ENCODE measurements around the gene PPP3CA. TPM values are rescaled to one million over a fixed set of nuclear protein-coding genes. Genes with fewer than 3 reads are reported as not detected.

PPP3CA gene
- total RNA-seq, 1 experiment from 2014 or later = 33.8 TPM

- no peaks in the 10 kb centered on the region for H3K36me3 Mint-ChIP-seq (ENCODE audit: insufficient read depth, unreplicated experiment)
- no peaks in the 10 kb centered on the region for H3K36me3 ChIP-seq (ENCODE audit: control insufficient read depth, insufficient read depth, low read length)
- no peaks in the 10 kb centered on the region for H3K9me3 ChIP-seq
- no peak overlapping the region for H3K4me3 ChIP-seq (ENCODE audit: low read depth, low read length)
- no peak for DNase-seq
- BruUV-seq (replicated peaks) = no TSS peak
- H3K27me3 Mint-ChIP-seq (ENCODE audit: insufficient read depth, unreplicated experiment) = no peaks in the 10 kb centered on the region
- no peaks in the 10 kb centered on the region for H3K4me1 ChIP-seq
- no peaks in the 10 kb centered on the region for H3K9me3 Mint-ChIP-seq (ENCODE audit: unreplicated experiment)
- intact Hi-C loops (cut with micrococcal nuclease; ENCODE audit: unreplicated experiment) = no loop called here
- H3K4me1 Mint-ChIP-seq (ENCODE audit: low read depth, unreplicated experiment) = peaks cover 5% of the 10 kb centered on the region
- ChIA-PET POLR2A (no interaction called here), CTCF (no interaction called here)
- no peaks in the 10 kb centered on the region for H3K27me3 ChIP-seq (replicated peaks; ENCODE audit: control insufficient read depth, insufficient read depth, low read length)
- no peak overlapping the region for H3K4me3 Mint-ChIP-seq (ENCODE audit: unreplicated experiment)
- no peak for TF ChIP-seq CTCF (IDR thresholded peaks at IDR 0.05; ENCODE audit: insufficient read depth in 1 of 2, low read depth in 1 of 2, low read length in 1 of 2, severe bottlenecking in 1 of 2, unreplicated experiment in 1 of 2)
- H3K27ac Mint-ChIP-seq (ENCODE audit: unreplicated experiment) = no peak overlapping the region
These were observed 206.1 kb downstream of the PPP3CA start for GRCh38 chr4:101141230-101141629.

- intact Hi-C loops (cut with micrococcal nuclease; ENCODE audit: unreplicated experiment) = no loop called here
- no peak for TF ChIP-seq CTCF (IDR thresholded peaks at IDR 0.05; ENCODE audit: insufficient read depth in 1 of 2, low read depth in 1 of 2, low read length in 1 of 2, severe bottlenecking in 1 of 2, unreplicated experiment in 1 of 2)
- H3K36me3 Mint-ChIP-seq (ENCODE audit: insufficient read depth, unreplicated experiment) = no peaks in the 10 kb centered on the region
These were observed 207.1 kb downstream of the PPP3CA start for GRCh38 chr4:101140228-101140627.

GRCh38 chr4:101136373-101137370 lies 210.7 kb downstream of the PPP3CA start:
- DNase-seq = no peak
- peaks cover 5% of the 10 kb centered on the region for H3K4me1 Mint-ChIP-seq (ENCODE audit: low read depth, unreplicated experiment)
- Histone ChIP-seq H3K27me3 (replicated peaks; ENCODE audit: control insufficient read depth, insufficient read depth, low read length) (no peaks in the 10 kb centered on the region), H3K9me3 (no peaks in the 10 kb centered on the region), H3K4me3 (ENCODE audit: low read depth, low read length) (no peak overlapping the region), H3K4me1 (no peaks in the 10 kb centered on the region), H3K36me3 (ENCODE audit: control insufficient read depth, insufficient read depth, low read length) (no peaks in the 10 kb centered on the region)
- no peak for TF ChIP-seq CTCF (IDR thresholded peaks at IDR 0.05; ENCODE audit: insufficient read depth in 1 of 2, low read depth in 1 of 2, low read length in 1 of 2, severe bottlenecking in 1 of 2, unreplicated experiment in 1 of 2)
- H3K4me3 Mint-ChIP-seq (ENCODE audit: unreplicated experiment) = no peak overlapping the region
- no peaks in the 10 kb centered on the region for H3K27me3 Mint-ChIP-seq (ENCODE audit: insufficient read depth, unreplicated experiment)
- no peaks in the 10 kb centered on the region for H3K9me3 Mint-ChIP-seq (ENCODE audit: unreplicated experiment)
- no peak overlapping the region for H3K27ac Mint-ChIP-seq (ENCODE audit: unreplicated experiment)
- CTCF ChIA-PET = no interaction called here
- POLR2A ChIA-PET = no interaction called here
- no peaks in the 10 kb centered on the region for H3K36me3 Mint-ChIP-seq (ENCODE audit: insufficient read depth, unreplicated experiment)
- intact Hi-C loops (cut with micrococcal nuclease; ENCODE audit: unreplicated experiment) = no loop called here
- no TSS peak for BruUV-seq (replicated peaks)

More at GRCh38 chr4:101140228-101140627, 207.1 kb downstream of the PPP3CA start:
- Mint-ChIP-seq H3K4me1 (ENCODE audit: low read depth, unreplicated experiment) (peaks cover 5% of the 10 kb centered on the region), H3K4me3 (ENCODE audit: unreplicated experiment) (no peak overlapping the region), H3K9me3 (ENCODE audit: unreplicated experiment) (no peaks in the 10 kb centered on the region), H3K27ac (ENCODE audit: unreplicated experiment) (no peak overlapping the region), H3K27me3 (ENCODE audit: insufficient read depth, unreplicated experiment) (no peaks in the 10 kb centered on the region)
- Histone ChIP-seq H3K36me3 (ENCODE audit: control insufficient read depth, insufficient read depth, low read length) (no peaks in the 10 kb centered on the region), H3K4me1 (no peaks in the 10 kb centered on the region), H3K27me3 (replicated peaks; ENCODE audit: control insufficient read depth, insufficient read depth, low read length) (no peaks in the 10 kb centered on the region), H3K9me3 (no peaks in the 10 kb centered on the region), H3K4me3 (ENCODE audit: low read depth, low read length) (no peak overlapping the region)
- POLR2A ChIA-PET = no interaction called here
- no peak for DNase-seq
- no TSS peak for BruUV-seq (replicated peaks)
- CTCF ChIA-PET = no interaction called here
